ENCODE measurements around the gene ARHGEF9.

The ARHGEF9 gene

DNA sequence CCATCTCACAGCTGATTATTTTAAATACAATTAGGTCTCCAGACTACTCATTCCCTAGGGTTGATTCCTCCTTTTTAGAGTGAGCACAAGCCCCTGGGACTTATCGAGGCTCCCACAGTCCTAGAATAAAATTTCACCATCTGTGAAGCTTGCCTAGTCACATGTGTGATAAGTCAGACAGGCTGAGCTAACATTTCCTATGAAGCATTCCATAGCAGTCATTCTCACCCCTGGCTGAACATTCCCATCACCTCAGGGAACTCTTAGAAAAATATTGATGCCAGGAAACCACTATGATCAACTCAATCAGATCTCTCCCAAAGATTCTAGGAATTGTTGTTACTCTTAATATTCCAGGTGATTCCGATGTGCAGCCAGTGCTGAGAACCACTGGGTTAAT is 37.7 kb downstream of the ARHGEF9 start:
- Histone ChIP-seq H3K4me1 (ENCODE audit: insufficient read depth, low read length) (peaks cover 22% of the 10 kb centered on the region), H3K9ac (ENCODE audit: low read depth, low read length) (no peak overlapping the region), H3K79me2 (ENCODE audit: insufficient read depth, low read length) (peaks cover 85% of the 10 kb centered on the region), H3K4me2 (ENCODE audit: insufficient read depth, low read length) (no peak overlapping the region), H3K27me3 (ENCODE audit: insufficient read depth, low read length, poor library complexity) (no peaks in the 10 kb centered on the region), H3K27ac (ENCODE audit: low read length) (no peak overlapping the region), H2AFZ (ENCODE audit: low read depth, low read length) (no peak overlapping the region), H3K36me3 (ENCODE audit: insufficient read depth, low read length) (no peaks in the 10 kb centered on the region), H4K20me1 (ENCODE audit: insufficient read depth, low read length) (peaks cover 11% of the 10 kb centered on the region; the same call in 1 of the 2 replicates), H3K9me3 (ENCODE audit: insufficient read depth, low read length, severe bottlenecking) (no peaks in the 10 kb centered on the region), H3K4me3 (ENCODE audit: low read depth in 1 of 2, low read length in 2 of 2) (no peak overlapping the region)
- DNase-seq (no peak), ATAC-seq (ENCODE audit: insufficient read depth, low read depth) (no peak)
- TF ChIP-seq EZH2 (IDR thresholded peaks at IDR 0.05; ENCODE audit: borderline replicate concordance, low read depth, low read length, severe bottlenecking) = no peak
- TF ChIP-seq, protein P1, sequence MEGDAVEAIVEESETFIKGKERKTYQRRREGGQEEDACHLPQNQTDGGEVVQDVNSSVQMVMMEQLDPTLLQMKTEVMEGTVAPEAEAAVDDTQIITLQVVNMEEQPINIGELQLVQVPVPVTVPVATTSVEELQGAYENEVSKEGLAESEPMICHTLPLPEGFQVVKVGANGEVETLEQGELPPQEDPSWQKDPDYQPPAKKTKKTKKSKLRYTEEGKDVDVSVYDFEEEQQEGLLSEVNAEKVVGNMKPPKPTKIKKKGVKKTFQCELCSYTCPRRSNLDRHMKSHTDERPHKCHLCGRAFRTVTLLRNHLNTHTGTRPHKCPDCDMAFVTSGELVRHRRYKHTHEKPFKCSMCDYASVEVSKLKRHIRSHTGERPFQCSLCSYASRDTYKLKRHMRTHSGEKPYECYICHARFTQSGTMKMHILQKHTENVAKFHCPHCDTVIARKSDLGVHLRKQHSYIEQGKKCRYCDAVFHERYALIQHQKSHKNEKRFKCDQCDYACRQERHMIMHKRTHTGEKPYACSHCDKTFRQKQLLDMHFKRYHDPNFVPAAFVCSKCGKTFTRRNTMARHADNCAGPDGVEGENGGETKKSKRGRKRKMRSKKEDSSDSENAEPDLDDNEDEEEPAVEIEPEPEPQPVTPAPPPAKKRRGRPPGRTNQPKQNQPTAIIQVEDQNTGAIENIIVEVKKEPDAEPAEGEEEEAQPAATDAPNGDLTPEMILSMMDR (IDR thresholded peaks at IDR 0.05; ENCODE audit: borderline replicate concordance, extremely low read depth, low read length, poor library complexity, severe bottlenecking) = no peak

DNA sequence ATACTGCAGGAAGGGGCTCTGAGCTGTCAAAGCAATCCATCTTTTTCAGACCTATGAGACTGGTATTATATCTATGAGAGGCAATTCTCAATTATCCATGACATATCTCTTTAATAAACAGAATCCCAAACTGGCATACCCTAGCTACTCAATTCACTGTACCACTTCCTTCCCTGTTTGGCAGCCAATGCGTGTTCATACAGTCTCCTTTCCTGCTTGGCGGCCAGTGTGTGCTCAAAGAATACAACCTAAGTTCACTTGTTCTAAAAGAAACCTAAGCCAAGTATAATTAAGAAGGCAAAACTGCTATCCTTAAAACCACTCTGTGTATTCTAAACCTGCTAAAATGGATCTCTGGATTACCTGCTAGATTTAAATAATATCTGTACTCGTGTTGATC is 38.3 kb downstream of the ARHGEF9 start:
- Histone ChIP-seq H3K79me2 (ENCODE audit: insufficient read depth, low read length) (peaks cover 79% of the 10 kb centered on the region), H3K36me3 (ENCODE audit: insufficient read depth, low read length) (no peaks in the 10 kb centered on the region), H3K4me3 (ENCODE audit: low read depth in 1 of 2, low read length in 2 of 2) (no peak overlapping the region), H3K4me1 (ENCODE audit: insufficient read depth, low read length) (peaks cover 19% of the 10 kb centered on the region), H2AFZ (ENCODE audit: low read depth, low read length) (no peak overlapping the region), H3K9me3 (ENCODE audit: insufficient read depth, low read length, severe bottlenecking) (no peaks in the 10 kb centered on the region), H3K27ac (ENCODE audit: low read length) (no peak overlapping the region; the same call in 1 of the 2 replicates), H4K20me1 (ENCODE audit: insufficient read depth, low read length) (peaks cover 11% of the 10 kb centered on the region; the same call in 1 of the 2 replicates), H3K4me2 (ENCODE audit: insufficient read depth, low read length) (no peak overlapping the region), H3K9ac (ENCODE audit: low read depth, low read length) (no peak overlapping the region), H3K27me3 (ENCODE audit: insufficient read depth, low read length, poor library complexity) (no peaks in the 10 kb centered on the region)
- DNase-seq (peak; percentile 13), ATAC-seq (ENCODE audit: insufficient read depth, low read depth) (peak; percentile 29; the same call in 1 of the 3 replicates)
- TF ChIP-seq EZH2 (IDR thresholded peaks at IDR 0.05; ENCODE audit: borderline replicate concordance, low read depth, low read length, severe bottlenecking) = no peak
- TF ChIP-seq, protein P1 (IDR thresholded peaks at IDR 0.05; ENCODE audit: borderline replicate concordance, extremely low read depth, low read length, poor library complexity, severe bottlenecking) = no peak

DNA sequence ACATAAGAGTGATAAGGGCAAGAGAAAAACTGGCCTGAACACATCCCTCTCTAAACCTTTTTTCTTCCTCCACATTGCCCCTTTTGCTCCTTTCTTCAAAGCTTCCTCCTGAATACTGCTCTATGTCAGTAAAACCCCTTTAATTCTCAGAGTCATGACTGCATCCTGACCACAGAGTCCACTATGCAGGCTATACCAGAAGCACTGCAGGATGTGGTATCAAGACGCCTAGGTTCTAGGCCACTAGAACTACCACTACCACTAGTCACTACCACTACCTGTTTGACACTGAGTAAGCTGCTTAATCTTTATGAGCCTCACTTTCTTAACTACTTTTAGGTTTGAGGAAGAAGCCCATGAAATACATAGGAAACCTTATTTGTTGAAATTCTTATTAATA is 38.7 kb downstream of the ARHGEF9 start:
- Histone ChIP-seq H3K9me3 (ENCODE audit: insufficient read depth, low read length, severe bottlenecking) (no peaks in the 10 kb centered on the region), H3K4me3 (ENCODE audit: low read depth in 1 of 2, low read length in 2 of 2) (no peak overlapping the region), H2AFZ (ENCODE audit: low read depth, low read length) (no peak overlapping the region), H4K20me1 (ENCODE audit: insufficient read depth, low read length) (peaks cover 11% of the 10 kb centered on the region; the same call in 1 of the 2 replicates), H3K36me3 (ENCODE audit: insufficient read depth, low read length) (no peaks in the 10 kb centered on the region), H3K27me3 (ENCODE audit: insufficient read depth, low read length, poor library complexity) (no peaks in the 10 kb centered on the region), H3K9ac (ENCODE audit: low read depth, low read length) (no peak overlapping the region), H3K4me1 (ENCODE audit: insufficient read depth, low read length) (peaks cover 19% of the 10 kb centered on the region), H3K4me2 (ENCODE audit: insufficient read depth, low read length) (no peak overlapping the region), H3K27ac (ENCODE audit: low read length) (peak overlapping the region; percentile 35), H3K79me2 (ENCODE audit: insufficient read depth, low read length) (peaks cover 77% of the 10 kb centered on the region)
- ATAC-seq (ENCODE audit: insufficient read depth, low read depth) (peak; percentile 97), DNase-seq (peak; percentile 51)
- TF ChIP-seq EZH2 (IDR thresholded peaks at IDR 0.05; ENCODE audit: borderline replicate concordance, low read depth, low read length, severe bottlenecking) = no peak
- TF ChIP-seq, protein P1 (IDR thresholded peaks at IDR 0.05; ENCODE audit: borderline replicate concordance, extremely low read depth, low read length, poor library complexity, severe bottlenecking) = no peak
